IMR-90 (cell line): ENCODE results near the gene GABRD.

ENCODE experiments used
- CTCF ChIP-seq: conservative IDR thresholded peaks from 2 replicates; pipeline ENCODE4 v1.5.1; 2012; ENCODE audit warnings: mild to moderate bottlenecking, low read depth, low read length, improper control_type of control experiment
- FOS ChIP-seq: fragments of 150-350 bp; IDR thresholded peaks from 2 replicates; pipeline ENCODE4 v1.6.1; 2016; ENCODE audit warnings: low read depth, low read length
- MXI1 ChIP-seq: IDR thresholded peaks from 2 replicates; pipeline ENCODE4 v1.6.1; 2012; ENCODE audit warnings: low read depth, mild to moderate bottlenecking, low read length, moderate library complexity, borderline replicate concordance
- POLR2A ChIP-seq: IDR thresholded peaks from 2 replicates; pipeline ENCODE4 v1.6.1; 2012; ENCODE audit warnings: mild to moderate bottlenecking, low read depth, low read length
- RFX5 ChIP-seq: IDR thresholded peaks from 2 replicates; pipeline ENCODE4 v1.8.0; 2012; ENCODE audit warnings: low read depth, mild to moderate bottlenecking, low read length, moderate library complexity
- SMC3 ChIP-seq: fragments of 150-350 bp; IDR thresholded peaks from 2 replicates; pipeline ENCODE4 v1.6.1; 2016; ENCODE audit warnings: low read depth, mild to moderate bottlenecking, antibody characterized with exemption, low read length, moderate library complexity
- USF2 ChIP-seq: fragments of 150-350 bp; IDR thresholded peaks from 2 replicates; pipeline ENCODE4 v1.6.1; 2017; ENCODE audit warnings: mild to moderate bottlenecking, antibody characterized with exemption, low read length, low read depth

GRCh38 chr1:2028870-2029560, 9.9 kb downstream of the GABRD start:
- TF ChIP-seq RFX5 (no peak), MXI1 (no peak), CTCF (no peak), FOS (no peak), POLR2A (no peak), USF2 (no peak), SMC3 (no peak)
